ENCODE measurements around the gene SH3GL1.

DNA sequence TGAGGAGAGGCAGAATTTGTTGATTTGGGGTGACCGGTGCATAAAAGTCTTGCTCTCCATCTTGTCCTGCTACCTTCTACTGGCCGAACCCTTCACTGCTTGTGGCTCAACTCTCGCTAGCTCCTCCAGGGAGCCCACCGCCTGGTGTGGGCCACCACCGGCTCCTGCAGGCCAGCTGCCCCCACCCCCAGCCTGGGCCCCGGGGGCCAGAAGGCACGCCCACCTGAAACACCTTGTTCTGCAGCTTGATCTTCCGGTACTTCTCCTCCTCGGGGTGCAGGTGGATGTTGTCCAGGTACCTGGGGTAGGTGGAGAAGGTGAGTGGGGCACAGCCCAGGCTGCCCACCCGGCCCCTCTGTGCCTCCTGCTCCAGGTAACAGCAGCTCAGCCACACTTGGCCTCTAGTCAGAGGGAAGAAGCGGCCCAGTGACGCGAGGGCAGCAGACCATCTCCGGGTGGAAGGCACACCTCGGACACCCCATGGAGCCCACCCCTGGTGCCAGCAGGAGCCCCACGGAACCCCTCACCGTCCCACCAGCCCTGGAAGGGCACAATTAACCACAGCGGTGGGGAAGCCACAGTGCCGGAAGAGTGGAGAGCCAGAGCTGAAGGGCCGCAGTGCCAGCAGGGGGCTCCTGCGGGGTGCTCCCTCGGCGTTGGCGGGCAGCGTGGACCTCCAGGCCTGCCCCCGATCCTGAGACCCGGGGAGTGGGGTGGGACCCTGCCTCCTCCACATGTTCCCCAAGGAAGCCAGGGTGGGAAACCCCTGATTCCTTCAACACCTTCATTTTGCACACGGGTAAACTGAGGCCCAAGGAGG lies 47.2 kb upstream of the SH3GL1 start:
- TF ChIP-seq, protein P1, sequence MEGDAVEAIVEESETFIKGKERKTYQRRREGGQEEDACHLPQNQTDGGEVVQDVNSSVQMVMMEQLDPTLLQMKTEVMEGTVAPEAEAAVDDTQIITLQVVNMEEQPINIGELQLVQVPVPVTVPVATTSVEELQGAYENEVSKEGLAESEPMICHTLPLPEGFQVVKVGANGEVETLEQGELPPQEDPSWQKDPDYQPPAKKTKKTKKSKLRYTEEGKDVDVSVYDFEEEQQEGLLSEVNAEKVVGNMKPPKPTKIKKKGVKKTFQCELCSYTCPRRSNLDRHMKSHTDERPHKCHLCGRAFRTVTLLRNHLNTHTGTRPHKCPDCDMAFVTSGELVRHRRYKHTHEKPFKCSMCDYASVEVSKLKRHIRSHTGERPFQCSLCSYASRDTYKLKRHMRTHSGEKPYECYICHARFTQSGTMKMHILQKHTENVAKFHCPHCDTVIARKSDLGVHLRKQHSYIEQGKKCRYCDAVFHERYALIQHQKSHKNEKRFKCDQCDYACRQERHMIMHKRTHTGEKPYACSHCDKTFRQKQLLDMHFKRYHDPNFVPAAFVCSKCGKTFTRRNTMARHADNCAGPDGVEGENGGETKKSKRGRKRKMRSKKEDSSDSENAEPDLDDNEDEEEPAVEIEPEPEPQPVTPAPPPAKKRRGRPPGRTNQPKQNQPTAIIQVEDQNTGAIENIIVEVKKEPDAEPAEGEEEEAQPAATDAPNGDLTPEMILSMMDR (IDR thresholded peaks at IDR 0.05): no peak
- TF ChIP-seq EP300 (IDR thresholded peaks at IDR 0.05; ENCODE audit: low read depth) (no peak), POLR2A (IDR thresholded peaks at IDR 0.05) (no peak), POLR2AphosphoS5 (IDR thresholded peaks at IDR 0.05) (no peak)
